ENCODE measurements around the gene BOC. TPM values are rescaled to one million over a fixed set of nuclear protein-coding genes. Genes with fewer than 3 reads are reported as not detected.

BOC gene
- total and polyA plus RNA-seq, 2 donors (not counting 3 experiments of a cell fraction or from before 2014, with no cell fraction given), result 0.07 TPM; not detected in 1

DNA sequence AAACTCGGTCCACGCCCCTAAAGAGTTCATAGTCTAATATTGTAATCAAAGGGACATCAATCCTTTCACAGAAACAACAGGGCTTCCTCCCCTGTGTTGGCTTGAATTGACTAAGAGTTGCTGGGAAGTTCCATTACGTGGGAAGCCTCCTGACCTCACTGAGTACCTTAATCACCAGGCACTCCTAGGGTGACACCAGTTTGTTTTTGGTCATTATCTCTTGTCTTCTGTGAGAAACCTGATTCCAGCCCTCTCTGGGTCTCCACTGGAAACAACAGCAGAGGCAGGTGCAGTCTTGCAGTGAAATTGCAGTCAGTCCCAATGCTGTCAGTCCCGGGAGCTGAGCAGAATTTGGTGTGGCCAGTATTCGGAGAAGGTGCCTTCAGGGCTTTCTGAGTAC lies 55.4 kb downstream of the BOC start:
- Histone ChIP-seq H3K4me3 (replicated peaks in 1 of 3; ENCODE audit: insufficient read depth in 1 of 3, low read depth in 1 of 3, low read length in 3 of 3) (no peak overlapping the region), H3K9ac (replicated peaks; ENCODE audit: extremely low read depth, insufficient read depth, low read length) (no peak overlapping the region), H3K9me1 (replicated peaks; ENCODE audit: control insufficient read depth, extremely low read depth, insufficient read depth, low read length) (no peaks in the 10 kb centered on the region), H3K4me1 (ENCODE audit: control insufficient read depth, extremely low read depth, insufficient read depth, low read length) (no peaks in the 10 kb centered on the region), H4K20me1 (replicated peaks; ENCODE audit: control insufficient read depth, extremely low read depth, insufficient read depth, low read length) (no peaks in the 10 kb centered on the region), H3K27me3 (ENCODE audit: control insufficient read depth in 2 of 2, insufficient read depth in 2 of 2, low read length in 2 of 2) (peaks cover 0 to 2% of the 10 kb centered on the region in 2 experiments), H3K36me3 (ENCODE audit: control insufficient read depth in 2 of 2, extremely low read depth in 1 of 2, insufficient read depth in 2 of 2, low read length in 2 of 2) (no peaks in the 10 kb centered on the region), H3K27ac (ENCODE audit: insufficient read depth, low read depth, low read length) (no peak overlapping the region), H3K79me2 (ENCODE audit: control insufficient read depth, insufficient read depth, low read length) (no peaks in the 10 kb centered on the region), H2AFZ (ENCODE audit: low read depth, low read length) (no peak overlapping the region), H3K4me2 (ENCODE audit: insufficient read depth, low read length) (no peak overlapping the region), H3K9me3 (replicated peaks; ENCODE audit: control insufficient read depth, insufficient read depth, low read length) (no peaks in the 10 kb centered on the region)
- FAIRE-seq (no peak), DNase-seq (ENCODE audit: low read depth, low spot score) (no peak)
- intact Hi-C loops (cut with micrococcal nuclease), result no loop called here
- no TSS peak for BruUV-seq (replicated peaks)
- ChIA-PET CTCF (no interaction called here), POLR2A (no interaction called here)
- TF ChIP-seq, protein P1, sequence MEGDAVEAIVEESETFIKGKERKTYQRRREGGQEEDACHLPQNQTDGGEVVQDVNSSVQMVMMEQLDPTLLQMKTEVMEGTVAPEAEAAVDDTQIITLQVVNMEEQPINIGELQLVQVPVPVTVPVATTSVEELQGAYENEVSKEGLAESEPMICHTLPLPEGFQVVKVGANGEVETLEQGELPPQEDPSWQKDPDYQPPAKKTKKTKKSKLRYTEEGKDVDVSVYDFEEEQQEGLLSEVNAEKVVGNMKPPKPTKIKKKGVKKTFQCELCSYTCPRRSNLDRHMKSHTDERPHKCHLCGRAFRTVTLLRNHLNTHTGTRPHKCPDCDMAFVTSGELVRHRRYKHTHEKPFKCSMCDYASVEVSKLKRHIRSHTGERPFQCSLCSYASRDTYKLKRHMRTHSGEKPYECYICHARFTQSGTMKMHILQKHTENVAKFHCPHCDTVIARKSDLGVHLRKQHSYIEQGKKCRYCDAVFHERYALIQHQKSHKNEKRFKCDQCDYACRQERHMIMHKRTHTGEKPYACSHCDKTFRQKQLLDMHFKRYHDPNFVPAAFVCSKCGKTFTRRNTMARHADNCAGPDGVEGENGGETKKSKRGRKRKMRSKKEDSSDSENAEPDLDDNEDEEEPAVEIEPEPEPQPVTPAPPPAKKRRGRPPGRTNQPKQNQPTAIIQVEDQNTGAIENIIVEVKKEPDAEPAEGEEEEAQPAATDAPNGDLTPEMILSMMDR (IDR thresholded peaks at IDR 0.05; ENCODE audit: extremely low read depth in 1 of 2, insufficient read depth in 1 of 2, low read depth in 1 of 2, low read length in 2 of 2), result no peak
- no peak for TF ChIP-seq EZH2 (IDR thresholded peaks at IDR 0.05; ENCODE audit: borderline replicate concordance, low read depth, low read length, severe bottlenecking)
- TF ChIP-seq GATA2 (IDR thresholded peaks at IDR 0.05; ENCODE audit: insufficient read depth, insufficient read length, low read depth, low read length), result no peak
- no peak for TF ChIP-seq FOS (IDR thresholded peaks at IDR 0.05; ENCODE audit: borderline replicate concordance, insufficient read depth, low read length)
- TF ChIP-seq MYC (IDR thresholded peaks at IDR 0.05; ENCODE audit: low read depth, low read length), result no peak
- no peak for TF ChIP-seq POLR2A (IDR thresholded peaks at IDR 0.05; ENCODE audit: low read depth, low read length)
- TF ChIP-seq JUN (IDR thresholded peaks at IDR 0.05; ENCODE audit: borderline replicate concordance, insufficient read depth, insufficient read length, low read depth), result no peak
- TF ChIP-seq, protein P2, sequence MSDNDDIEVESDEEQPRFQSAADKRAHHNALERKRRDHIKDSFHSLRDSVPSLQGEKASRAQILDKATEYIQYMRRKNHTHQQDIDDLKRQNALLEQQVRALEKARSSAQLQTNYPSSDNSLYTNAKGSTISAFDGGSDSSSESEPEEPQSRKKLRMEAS (IDR thresholded peaks at IDR 0.05; ENCODE audit: insufficient read depth, insufficient read length), result no peak
- TF ChIP-seq POLR2AphosphoS5 (IDR thresholded peaks at IDR 0.05; ENCODE audit: insufficient read depth, low read depth, low read length), result no peak
- dilution Hi-C loops (cut with MboI; ENCODE audit: extremely low pct_ligation_motif_present, low sequenced_read_pairs), result no loop called here

Data from endothelial cell of umbilical vein (primary cell).